HG03439 (cell line): ENCODE data around the gene FAM83F.

Experiments
- ATAC-seq: cut with Tn5 transposase; IDR thresholded peaks from one replicate; pipeline ENCODE4 v1.9.1; 2021; ENCODE audit warnings: mild to moderate bottlenecking, moderate library complexity; ENCODE audit not compliant: unreplicated experiment

Gene FAM83F

DNA sequence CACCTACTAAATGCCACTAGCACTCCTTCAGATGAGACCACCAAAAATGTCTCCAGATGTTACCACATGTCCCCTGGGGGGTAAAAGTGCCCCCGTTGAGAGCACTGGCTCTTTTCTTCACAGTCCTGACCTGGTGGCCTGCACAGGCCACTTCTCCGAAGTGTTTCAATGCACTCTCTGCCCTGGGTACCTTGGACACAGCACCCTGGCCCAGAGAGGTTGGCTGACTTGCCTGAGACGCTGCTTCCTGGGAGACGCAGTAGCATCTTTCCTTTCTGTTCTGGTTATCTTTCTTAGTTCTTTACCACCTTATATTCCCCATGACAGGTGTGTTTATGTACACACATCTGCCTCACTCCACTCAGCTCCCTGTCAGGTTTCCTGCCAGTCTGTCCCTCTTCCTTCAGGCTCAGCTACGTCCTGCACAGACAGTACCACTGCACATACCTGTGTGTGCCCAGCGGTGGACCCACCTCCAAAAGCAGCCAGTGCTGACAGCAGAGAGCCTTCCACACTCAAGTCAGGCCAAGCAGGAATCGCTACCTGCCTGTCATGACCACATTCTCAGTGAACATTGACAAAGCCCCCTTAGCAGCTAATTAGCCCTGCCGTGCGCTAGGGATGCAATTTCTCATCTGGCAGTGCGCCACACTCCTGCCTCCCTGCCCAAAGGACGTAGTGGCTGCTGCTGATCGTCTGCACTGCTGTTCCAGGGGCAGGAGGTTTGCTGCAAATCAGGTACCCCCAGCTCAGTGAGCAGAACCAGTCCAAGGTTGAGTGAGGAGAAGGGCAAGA is 39.0 kb downstream of the FAM83F start:
- no peak for ATAC-seq

GRCh38 chr22:40035351-40035750 is 40.6 kb downstream of the FAM83F start:
- no peak for ATAC-seq

- no peak for ATAC-seq
Observed at GRCh38 chr22:40036126-40036525, 41.4 kb downstream of the FAM83F start.

DNA sequence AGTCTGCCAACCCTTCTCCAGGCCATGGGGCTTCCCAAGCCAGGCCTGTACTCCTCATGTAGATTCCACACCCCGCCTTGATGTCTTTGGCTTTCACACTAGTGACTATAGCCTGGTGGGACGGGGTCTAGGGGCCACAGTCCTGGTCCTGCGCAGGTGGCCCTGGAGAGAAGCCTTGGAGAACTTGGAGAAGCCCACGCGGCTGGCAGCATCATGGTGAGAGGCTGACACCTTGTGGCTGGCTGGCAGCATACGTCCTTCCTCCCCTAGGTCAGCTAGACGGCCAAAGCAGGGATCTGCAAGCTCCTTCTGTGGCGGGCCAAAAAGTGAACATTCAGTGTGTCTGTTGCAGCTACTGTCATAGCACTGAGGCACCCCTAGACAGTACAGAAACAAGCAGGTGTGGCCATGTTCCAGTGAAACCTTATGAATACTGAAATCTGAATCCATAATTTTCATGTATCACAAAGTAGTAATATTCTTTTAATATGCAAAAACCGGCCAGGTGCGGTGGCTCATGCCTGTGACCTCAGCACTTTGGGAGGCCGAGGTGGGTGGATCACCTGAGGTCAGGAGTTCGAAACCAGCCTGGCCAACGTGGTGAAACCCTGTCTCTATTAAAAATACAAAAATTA is 42.0 kb downstream of the FAM83F start:
- ATAC-seq = no peak

GRCh38 chr22:40037320-40037719 is 42.6 kb downstream of the FAM83F start:
- no peak for ATAC-seq

DNA sequence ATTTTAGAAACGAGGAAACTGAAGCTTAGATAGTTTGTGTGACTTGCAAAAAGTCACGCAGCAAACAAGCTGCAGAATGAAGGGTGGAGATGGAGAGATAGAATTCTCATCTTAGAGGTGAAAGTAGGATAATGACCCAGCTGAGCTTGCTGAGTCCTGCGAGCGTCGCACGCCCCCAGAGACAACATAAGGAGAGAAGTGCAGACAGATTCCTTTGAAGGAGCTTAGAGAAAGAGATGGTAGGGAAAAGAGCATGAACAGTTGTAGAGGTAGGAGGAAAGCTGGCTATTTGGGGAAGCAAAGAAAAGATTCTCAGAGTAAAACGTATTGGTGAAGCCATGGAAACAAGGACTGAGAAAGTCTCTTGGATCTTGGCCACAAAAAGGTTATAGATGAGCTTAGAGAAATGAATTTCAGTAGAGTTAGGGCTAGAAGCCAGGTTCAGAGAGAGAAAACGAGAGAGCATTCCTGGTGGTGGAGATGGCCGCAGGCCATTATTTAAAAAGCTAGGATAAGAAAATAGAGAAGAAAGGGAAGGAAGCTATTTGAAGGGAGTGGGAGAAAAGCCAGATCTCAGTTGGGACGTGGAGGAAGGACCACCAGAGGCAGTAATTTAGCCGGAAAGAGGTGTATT is 44.8 kb downstream of the FAM83F start:
- ATAC-seq = no peak

- no peak for ATAC-seq
Observed at GRCh38 chr22:40040927-40041326, 46.2 kb downstream of the FAM83F start.

DNA sequence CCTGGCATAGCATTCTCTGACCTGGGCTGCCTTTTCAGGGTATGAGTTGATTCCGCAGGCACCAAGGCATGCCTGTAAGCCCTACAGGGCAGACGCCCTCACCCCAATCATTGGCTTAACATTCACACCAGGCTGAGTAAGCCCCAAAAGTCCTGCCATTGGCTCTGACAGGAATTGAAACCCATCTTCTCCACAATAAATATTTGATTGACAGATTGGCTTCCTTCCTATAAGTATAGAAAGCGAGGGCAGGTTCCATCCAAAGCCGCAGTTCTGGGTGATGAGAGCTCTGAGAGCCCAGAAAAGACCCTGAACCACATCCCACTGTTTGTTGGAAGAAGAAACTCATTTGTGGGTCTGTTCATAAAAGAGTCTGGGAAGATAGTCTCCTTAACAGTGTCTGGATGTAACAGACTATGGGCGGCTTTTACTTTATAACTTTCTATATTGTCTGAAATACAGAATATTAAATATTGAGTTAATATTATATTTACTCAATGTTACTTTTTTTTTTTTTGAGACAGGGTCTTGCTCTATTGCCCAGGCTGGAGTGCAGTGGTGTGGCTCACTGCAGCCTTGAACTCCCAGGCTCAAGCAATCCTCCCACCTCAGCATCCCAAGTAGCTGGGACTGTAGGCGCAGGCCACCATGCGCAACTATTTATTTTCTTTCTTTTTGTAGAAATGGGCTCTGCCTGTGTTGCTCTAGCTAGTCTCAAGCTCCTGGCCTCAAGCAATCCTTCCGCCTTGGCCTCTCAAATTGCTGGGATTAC is 46.8 kb downstream of the FAM83F start:
- no peak for ATAC-seq

DNA sequence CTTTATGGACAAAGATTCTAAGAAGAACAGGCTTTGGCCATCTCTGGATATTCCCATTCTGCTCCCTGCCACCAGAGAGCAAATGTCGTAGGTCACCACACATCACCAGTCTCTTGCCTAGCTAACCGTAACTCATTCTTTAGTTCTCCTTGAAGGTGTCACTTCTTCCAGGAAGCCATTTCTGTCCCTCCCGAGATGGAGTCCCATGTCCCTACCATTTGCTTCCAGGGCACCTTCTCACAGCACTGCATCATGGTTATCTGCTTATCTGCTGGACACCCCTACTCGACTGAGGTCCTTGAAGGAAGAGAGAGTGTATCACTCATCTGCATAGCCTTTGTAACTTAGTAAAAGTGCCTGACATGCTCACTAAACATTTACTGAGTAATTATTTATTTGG is 47.6 kb downstream of the FAM83F start:
- ATAC-seq = no peak

GRCh38 chr22:40043081-40043480 is 48.3 kb downstream of the FAM83F start:
- ATAC-seq = no peak

DNA sequence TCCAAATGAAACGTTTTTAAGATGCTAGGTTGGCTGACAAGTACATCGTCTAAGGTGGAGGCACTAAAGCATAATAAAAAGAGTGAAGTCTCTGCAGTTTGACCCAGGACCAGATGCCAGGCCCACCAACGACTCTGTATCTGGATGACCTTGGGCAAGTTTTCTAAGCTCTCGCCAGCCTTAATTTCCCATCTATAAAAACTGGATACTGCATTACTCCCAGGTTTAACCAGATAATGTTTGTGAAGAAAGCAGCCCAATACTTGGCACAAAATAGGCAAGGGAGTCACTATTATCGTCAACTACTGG is 49.0 kb downstream of the FAM83F start:
- no peak for ATAC-seq

DNA sequence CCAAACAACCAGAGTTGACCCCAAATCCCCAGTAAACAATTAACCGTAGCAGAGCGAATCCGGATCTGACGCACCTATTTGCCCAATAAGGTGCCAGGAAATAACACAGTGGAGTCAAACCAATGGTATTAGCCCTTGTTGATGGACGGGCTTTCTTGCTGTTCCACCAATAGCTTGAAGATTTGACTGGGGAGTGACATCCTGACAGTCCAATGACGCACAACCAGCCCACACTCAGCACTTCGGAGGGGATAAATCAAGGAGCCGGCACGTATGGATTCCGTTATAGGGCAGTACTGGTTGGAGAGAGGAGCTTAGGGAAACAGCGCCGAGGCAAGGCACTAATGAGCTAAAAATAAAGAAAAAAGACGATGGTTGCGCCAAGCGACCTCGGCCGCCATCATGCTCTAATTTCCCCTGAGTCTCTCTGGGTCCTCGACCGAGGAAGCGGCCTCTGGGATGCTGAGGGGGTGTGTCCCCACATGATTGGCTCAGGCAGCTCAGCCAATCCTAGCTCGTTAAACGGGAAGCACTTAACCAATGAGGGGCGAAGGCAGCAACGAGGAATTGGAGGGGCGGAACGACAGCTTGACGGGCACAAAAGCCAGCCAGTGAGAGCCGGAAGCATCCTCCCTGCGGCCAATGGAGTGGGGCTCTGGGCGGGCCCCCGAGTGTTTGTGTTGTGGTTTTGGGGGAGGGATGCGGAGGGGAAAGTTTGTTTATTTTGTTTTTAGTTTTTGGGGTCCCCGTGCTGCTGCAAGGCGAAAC is 49.5 kb downstream of the FAM83F start:
- ATAC-seq = peak; percentile 90

DNA sequence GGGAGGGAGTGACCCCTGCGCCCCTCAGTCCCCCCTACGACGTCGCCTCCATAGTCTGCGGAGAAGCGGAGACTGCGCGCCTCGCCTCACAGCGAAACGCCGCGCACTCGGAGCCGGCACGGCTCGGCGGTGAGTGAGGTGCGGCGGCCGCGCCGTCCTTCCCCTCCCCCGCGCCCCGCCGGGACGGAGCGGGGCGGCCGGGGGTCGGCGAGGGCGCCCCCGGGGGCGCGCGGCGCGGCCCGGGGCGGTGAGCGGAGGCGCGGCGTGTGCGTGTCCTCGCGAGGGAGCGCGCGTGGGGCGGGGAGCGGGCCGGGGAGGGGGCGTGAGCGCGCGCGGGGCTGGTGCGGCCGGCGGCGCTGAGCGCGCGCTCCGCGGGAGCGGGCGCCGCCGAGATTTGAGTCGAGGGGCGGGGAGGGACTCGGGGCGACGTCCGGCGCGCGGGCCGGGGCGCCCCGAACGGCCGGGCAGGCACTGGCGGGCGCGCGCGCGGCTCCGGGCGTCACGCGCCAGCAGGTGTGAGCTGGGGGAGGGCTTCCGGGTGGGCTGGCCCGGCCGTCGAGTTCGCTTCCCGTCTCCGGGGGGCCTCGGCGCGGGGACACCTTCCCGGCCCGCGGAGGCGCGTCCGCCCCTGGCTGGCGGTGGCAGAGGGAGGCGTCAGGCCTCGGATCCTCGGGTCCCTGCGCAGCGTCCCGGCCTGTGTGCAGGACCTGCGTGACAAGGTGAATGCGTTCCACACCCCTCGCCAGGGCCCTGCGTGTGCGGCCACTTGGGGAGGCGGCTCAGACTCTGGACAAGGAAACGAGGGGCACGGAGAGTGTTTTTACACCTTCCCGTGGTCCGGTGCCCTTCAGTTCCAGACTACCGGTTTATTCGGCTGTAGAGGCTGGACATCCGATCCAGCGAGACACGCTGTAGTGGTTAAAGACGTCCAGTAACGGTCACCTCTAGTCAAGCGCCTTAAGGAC is 50.4 kb downstream of the FAM83F start:
- peak; percentile 17 for ATAC-seq

DNA sequence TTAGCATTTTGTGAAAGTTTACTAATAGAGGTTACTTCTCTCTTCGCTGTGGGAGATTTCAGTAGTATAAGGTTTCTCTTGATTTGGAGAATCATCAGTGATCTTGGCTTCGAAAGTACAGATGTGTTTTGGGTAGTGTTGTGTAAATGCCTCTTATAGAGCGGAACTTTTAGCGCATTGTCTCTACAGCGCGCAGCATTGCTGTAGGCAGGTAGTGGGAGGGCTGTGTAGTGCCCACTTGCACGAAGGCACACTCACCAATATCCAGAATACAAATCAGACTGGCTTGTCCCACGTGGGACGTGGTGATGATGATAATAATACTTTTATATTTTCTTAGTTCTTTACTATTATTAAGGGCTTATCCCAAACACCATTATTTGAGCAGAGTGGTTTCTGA is 51.4 kb downstream of the FAM83F start:
- no peak for ATAC-seq

GRCh38 chr22:40050258-40050657 is 55.5 kb downstream of the FAM83F start:
- ATAC-seq = peak; percentile 65

GRCh38 chr22:40051322-40051721 is 56.6 kb downstream of the FAM83F start:
- no peak for ATAC-seq

DNA sequence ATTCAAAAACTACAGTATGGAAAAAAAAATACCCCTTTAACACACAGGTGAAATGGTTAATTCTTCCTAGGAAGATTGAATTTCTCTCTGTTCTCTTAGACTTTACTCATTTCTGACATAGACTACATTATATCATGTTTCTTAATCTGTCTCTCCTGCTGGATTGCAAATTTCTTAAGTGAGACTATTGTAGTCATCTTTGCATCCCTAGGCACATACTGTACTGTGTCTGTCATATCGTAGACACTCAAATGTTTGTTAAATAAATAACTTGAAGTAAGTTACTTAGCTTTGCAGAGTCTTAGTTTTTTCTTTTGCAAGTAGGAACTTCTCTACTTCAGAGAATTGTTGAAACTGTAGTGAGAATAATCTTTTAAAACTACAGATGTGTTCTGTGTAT is 58.7 kb downstream of the FAM83F start:
- ATAC-seq = no peak

DNA sequence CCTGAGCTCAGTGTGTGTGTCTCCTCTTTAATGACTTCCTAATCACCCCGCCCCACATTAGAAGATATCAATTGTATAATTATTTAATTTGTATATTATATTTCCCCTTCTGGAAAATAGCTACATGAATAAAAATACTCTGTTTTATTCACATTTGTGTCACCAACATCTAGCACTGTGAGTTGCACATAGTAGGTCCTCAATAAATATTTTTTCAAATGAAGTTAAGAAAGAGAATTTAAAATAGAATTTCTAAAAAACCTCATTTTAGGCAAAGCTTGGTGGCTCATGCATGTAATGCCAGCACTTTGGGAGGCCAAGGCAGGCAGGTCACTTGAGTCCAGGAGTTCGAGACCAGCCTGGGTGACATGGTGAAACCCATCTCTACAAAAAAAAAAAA is 59.7 kb downstream of the FAM83F start:
- no peak for ATAC-seq

- peak; percentile 75 for ATAC-seq
Observed at GRCh38 chr22:40055143-40055883, 60.6 kb downstream of the FAM83F start.
